ENCODE data around the gene SNX11. TPM values are rescaled to one million over a fixed set of nuclear protein-coding genes. Genes with fewer than 3 reads are reported as not detected.
A peak's percentile ranks its signal among the peaks of the same experiment; 100 is the strongest.

Gene SNX11
- total RNA-seq, 1 donor from 2014 or later = 9.8 TPM

DNA sequence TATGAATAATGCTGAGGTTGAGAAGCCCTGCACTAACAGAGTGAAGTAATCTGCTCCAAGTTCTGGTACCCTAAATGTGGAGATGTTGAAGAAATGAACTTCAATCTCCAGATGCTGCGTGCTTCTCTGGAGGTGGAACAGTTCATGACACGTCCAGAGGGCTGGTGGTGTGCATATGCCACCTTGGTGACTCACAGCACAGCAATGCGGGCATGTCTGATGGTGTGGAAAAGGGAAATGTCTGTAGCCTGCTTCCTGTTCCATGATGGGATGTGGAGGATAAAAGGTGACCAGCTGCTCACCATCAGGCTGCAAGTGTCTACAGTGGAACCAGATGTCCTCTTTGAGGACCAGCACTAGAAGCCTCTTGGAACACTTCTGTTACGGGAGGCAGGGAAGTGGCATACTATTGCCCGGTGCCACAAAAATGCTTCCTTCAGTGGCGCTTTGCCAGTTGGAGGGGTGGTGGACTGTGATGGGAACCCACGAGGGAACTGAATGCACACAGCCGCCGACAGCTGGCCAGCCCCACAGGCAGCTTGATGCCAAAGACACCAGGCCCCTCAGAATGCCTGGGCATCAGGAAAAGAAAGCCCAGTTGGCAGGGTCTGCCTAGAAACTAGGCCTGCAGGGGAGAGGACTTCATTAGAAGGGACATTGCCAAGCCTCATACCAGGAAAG lies 19.9 kb downstream of the SNX11 start:
- FAIRE-seq (no peak), DNase-seq (ENCODE audit: low spot score in 2 of 2) (no peak)

DNA sequence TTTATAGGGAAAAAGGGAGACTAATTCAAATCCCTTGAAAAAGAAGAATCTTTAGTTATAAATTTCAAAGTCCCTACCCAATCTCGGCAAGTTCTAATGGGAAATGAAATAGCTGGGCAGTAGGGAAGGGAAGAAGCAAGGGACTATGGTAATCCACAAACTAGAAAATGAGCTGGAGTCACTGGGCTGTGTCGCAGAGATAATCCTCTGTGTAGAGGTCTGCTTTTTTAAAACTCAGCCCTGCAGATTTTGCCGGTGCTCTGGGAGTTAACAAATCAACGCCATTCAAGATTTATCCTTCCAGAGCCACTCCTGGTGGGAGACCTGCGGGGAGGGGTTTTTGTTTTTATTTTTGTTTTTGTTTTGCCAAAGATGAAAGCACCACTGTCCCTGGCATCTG lies 20.8 kb downstream of the SNX11 start:
- FAIRE-seq = no peak

DNA sequence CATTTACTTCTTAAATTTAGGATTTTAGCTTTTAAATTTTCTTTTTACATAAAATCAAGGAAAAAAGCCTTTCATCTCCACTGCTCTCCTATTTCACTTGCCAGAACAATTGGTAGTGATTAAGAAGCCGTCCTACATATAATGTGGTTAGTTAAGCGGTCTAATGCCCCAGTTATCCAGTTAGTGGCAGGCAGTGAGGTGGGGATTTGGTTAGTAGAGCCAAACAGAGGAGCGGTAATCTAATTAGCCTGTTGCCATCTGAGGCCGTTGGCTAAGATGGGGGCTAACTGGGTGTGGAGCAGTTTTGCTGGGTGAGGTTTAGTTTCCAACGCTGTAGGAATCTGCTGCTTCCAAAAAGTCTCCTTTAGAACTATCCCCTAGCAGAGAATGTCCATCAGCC lies 22.4 kb downstream of the SNX11 start:
- no peak for FAIRE-seq

More for the DNA sequence above, 20.8 kb downstream of the SNX11 start:
- no peak for DNase-seq (ENCODE audit: low spot score in 2 of 2)

DNA sequence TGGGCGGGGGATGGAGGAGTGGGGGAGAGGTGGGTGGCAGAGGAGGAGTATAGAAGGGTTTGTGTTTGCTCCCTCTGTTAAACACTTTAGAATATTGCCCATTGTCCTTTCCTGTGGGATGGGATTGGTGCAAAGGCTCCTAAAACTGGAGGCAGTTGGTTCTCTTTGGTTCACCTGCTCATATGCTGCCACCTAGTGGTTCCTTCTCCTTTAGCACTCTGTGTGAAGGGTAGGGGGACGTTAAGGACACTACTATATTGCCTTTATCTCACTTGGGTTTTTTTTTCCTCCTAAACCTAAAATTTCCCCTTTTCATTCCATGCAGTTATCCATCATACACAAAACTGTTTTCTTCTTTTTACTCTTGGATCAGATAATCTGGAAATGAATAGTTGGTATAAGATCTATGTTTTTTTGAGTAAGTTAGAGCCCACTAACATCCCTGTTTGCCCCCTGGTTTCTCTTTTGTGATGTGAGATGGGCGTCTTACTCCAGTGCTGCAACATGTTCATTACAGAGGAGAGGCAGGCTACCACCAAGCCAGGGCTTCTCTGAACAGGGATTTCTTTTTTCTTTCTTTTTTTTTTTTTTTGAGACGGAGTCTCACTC lies 23.8 kb downstream of the SNX11 start:
- DNase-seq (ENCODE audit: low spot score in 2 of 2) (peak; percentile 42 to 65), FAIRE-seq (peak; percentile 8)

More for the DNA sequence above, 22.4 kb downstream of the SNX11 start:
- DNase-seq (ENCODE audit: low spot score in 2 of 2) = no peak

DNA sequence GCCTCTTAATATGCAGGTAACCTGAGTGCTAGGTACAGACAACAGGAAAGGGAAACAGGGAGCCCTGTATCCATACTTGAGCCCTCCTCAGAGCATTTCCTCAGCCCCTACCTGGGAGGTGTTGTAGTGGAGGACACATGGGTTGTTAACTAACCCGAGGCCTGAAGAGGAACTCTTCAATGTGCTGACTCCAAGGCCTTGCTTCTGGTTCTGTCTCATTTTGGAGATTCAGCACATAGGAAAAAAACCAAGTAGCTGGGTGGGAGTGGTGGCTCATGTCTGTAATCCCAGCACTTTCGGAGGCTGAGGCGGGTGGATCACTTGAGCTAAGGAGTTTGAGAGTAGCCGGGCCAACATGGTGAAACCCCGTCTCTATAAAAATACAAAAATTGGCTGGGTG lies 24.8 kb downstream of the SNX11 start:
- FAIRE-seq (no peak), DNase-seq (ENCODE audit: low spot score in 2 of 2) (no peak)

DNA sequence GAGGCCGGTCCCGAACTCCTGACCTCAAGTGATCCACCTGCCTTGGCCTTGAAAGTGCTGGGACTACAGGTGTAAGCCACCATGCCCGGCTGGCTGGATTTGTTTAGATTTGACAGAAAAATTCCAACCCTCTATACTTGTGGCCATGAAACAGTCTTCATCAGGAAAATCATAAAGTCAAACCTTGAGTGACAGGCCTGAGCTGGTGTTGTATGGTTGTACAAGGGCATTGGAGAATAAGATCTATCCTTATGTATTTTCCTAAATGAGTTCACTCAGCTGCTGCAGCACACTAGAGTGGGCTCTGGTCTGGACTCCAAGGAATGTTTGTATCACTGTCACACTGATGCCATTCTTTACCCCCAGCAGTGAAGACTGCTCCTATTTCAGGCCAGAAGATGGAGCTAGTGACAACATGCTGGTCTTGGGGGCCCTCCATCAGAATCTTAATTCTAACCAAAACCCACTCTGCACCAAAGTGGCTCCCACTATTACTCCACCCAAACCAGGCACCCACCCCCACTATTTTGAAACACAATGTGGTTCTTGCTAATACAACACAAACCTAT lies 27.4 kb downstream of the SNX11 start:
- FAIRE-seq (no peak), DNase-seq (ENCODE audit: low spot score in 2 of 2) (no peak)

DNA sequence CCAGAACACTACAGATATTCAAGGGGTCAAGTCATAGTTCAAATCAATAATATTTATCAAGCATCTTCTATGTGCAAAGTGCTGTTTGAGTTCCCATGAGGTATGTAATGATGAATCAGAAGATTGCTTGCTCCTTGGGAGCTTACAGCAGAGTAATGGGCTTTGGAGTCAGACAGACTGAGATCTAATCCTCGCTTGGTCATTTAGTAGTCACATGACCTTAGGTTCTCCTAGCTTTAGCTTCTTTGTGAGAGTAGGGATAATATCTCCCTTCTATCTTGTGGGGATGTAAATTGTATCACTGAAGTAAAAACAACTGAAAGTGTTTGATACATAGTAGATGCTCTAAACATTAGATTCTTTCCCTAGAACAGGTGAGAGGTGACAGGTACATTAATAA lies 30.1 kb downstream of the SNX11 start:
- FAIRE-seq (no peak), DNase-seq (ENCODE audit: low spot score in 2 of 2) (no peak)

DNA sequence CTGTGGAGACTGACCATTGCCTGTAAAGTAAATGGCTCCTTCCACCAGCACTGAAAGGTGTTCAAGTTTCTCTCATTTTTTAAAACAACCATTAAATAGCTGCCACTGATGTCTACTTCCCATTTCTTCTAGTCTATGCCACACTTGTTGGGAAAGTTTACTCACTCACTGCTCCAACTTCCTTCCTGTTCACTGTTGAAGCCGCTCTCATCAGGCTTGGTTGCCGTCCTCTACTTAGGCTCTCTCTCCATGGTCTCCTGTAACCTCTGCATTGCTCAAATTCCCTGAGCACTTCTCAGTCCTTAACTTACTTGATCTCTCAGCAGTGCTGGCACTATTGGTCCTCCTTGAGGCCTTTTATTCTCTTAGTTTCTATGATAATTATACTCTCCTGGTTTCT lies 32.4 kb downstream of the SNX11 start:
- DNase-seq (ENCODE audit: low spot score in 2 of 2) (no peak), FAIRE-seq (no peak)

DNA sequence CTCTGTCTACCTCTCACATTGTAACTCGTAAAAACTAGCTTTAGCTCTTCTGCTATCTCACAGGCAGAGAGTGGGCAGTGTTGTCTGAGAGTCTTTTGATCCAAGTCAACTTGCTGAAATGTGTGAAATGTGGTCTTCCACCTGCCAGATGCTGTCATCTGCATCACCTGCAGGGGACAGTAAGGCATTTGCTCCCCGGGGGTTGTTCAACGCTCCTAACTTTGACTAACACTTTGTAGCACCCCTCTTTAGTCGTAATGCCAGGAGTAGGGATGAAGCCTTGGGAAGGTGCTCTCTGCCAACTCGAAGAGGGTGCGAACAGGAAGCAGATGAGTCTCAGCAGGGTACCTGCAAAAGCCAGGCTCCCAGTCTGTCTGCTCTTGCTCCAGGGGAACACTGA lies 36.1 kb downstream of the SNX11 start:
- FAIRE-seq = no peak
- no peak for DNase-seq (ENCODE audit: low spot score in 2 of 2)

DNA sequence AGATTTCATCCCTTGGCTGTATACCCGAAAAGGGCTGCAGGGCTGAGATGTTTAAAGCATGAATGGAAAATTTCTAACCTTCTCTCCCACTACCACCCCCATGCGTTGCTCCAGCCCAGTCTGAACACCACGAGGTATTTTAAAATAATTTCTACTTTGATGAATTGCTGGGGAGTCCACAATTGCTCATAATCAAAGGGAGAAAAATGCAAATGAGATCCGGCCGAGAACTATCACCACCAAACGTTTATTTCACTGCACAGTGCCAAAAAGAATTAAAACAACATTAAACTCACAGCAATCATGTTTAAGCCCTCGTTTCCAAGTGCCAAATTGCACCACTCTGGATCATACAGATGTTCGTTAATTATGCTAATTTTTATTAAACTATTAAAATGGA lies 36.7 kb downstream of the SNX11 start:
- FAIRE-seq (no peak), DNase-seq (ENCODE audit: low spot score in 2 of 2) (no peak)

DNA sequence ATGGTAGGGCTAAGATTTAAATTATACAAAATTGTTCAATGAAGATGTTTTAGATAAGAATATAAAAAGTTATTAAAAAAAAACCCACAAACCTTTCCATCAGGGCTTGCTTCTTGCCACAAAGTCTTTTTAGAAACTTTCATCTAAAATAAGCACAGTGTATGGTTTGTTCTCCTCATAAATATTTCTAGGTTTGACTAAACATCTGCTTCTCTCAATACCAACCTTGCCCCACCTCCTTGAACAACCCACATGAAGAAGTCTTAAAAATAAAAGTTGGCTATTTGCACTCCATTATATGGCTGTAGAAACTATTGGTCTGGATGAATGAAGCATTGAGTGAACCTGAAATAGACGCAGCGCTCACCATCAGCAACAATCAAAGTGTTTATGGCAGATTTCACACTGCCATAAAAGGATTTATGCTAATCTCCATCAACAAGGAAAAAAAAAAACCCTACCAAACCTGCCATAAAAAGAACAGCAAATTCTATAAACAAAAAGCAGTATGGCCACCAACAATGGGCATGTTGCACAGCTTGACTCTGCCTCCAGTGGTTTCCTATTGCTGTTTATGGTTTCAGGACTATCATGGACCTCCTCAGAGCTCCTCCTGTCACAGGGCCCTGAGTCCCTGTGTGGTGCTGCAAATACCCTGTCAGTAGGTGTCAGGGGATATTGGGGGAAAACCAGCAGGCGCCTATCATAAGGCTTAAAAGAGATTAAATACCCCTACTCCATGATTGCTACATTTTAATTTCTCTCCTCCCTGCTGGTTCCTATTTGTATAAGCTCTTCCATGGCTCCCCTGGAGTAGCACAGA lies 37.6 kb downstream of the SNX11 start:
- no peak for FAIRE-seq
- no peak for DNase-seq (ENCODE audit: low spot score in 2 of 2)

DNA sequence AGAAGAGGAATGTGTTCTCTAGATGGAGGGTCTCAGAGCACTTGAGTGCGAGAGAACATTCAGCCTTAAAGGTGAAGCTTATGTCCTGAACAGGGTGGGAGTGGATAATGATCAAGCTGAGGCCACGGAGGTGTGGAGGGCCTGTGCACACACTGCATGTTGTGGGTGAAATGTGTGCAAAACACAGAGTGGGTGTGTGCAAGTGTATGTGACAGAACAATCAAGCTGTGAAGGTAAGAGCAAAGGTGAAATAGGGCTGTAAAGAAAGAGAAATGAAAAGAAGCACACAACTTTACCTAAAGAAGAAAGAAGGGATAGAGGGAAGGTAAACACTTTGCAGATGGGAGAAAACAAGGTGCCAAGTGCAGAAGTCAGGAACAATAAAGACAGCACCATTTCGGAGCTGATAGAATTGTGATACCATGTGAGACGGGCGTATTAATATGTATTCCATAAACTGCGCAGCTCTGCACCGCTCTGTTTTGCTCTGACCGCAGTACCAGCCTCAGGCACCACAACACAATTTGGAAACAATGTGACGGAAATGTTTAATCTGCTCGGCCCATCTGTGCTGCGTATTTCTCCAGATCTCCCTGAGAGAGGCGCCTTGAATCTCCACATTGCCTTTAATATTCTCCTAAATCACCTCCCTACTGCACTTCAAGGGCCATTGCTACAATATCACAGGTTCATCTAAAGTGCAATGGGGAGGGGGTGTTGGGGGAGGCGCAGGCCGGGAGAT lies 40.6 kb downstream of the SNX11 start:
- FAIRE-seq (no peak), DNase-seq (ENCODE audit: low spot score in 2 of 2) (no peak)

DNA sequence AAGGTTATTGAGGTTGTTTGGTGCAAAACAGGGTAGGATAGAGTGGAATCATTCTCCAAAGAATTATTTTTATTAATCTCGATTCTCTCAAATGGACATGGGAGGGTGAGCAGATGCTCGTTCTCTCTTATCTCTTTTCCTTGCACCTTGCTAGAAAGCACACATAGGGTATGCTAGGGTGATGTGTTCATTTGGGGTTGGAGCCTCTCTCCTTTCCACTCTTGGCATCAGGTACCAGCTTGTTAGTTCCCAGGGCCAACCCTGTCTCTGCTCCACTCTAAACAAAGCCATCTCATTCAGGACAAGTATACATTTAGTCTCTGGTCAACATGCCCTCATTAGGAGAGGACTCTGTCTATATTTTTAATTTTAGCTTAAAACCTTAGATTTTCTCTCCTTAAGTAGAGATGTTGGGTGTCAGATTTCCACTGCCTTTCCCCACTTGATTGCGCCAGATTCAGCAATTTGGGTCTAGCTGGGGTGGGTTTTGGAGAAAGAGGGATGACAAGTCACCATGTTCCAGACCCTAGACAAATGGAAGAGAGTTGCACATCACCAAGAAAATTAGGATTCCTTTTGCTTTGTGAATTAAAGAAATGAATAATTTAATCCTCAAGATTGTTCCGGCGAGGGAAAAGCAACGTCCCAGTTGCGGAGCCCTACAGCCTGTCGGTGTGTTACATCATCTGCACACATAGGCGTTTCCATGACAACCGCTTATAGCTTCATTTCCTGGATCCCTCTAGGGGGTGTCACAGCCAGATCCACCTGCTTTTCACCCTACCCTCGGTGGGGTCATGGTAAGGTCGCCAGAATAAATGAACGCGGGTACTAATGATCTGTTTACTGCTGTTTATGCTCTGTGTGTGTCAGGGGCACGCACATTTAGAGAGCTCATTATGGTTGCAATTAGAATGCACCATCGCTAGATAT lies 41.6 kb downstream of the SNX11 start:
- FAIRE-seq = no peak
- DNase-seq (ENCODE audit: low spot score in 2 of 2) = no peak

DNA sequence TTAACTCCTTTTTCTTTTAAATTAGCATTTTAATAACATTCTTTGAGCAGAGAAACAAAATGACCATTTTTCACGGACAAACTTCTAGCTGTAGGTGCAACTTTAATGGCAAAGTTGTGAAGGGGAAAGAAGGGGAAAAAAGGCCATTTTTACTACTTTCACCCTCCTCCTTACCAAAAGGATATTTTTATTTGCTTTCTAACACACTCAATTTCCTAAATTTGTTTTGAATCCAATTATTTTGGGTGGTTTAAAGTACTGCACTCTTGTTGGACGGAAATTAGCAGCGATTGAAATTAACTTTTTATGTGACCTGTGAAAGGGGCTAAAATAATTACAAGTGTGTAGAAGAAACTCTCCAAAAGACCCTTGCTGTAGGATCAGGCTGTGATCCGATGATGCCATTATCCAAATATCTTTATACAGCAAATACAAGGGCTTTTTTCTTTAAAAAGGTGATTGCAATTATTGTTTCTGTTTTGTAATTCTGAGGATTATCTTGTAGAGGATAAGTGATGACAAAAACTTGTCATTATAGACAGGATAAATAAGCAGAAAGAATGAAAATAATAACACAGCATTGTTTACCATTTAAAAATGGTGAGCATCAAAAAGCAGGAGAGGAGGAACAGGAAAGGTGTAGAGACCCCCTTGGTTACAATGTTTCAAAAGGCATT lies 42.4 kb downstream of the SNX11 start:
- DNase-seq (ENCODE audit: low spot score in 2 of 2) (no peak), FAIRE-seq (no peak)

DNA sequence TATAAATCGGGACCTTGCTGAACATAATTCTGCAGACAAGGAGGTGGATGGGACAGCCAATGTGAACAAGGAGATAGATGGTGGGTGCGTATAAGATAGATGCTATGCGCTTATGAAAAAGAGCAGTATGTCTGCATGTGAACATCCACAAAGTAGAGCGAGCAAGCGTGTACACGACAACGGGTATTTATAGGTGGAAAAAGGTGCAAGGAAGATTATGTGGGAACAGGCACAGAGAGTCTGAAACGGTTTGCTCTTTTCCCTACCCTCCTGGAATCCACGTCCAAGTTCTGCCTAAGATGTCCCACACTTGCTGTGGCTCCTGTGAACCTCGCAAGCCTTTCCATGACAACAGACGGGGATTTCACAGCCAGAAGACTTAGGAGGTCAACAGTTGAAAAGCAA lies 43.0 kb downstream of the SNX11 start:
- DNase-seq (ENCODE audit: low spot score in 2 of 2) (no peak), FAIRE-seq (no peak)

DNA sequence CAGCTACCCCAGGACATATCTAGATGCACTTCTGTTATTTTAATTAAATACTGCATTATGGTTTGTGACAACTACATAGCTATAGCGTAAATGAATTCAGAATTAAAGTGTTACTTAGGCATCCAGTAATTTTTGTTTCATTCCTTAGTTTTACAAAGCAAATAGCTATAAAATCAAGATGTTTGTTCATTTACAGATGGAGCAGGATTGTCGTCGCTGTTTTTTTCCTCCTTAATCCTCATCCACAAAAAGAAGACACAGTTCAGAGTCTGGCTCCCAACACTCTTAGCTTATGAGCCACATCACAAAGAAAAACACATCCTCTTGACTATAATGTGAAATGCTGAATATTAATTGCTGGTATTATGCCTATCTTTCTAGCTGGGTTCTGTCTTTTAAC lies 43.7 kb downstream of the SNX11 start:
- FAIRE-seq = no peak
- DNase-seq (ENCODE audit: low spot score in 2 of 2) = no peak

DNA sequence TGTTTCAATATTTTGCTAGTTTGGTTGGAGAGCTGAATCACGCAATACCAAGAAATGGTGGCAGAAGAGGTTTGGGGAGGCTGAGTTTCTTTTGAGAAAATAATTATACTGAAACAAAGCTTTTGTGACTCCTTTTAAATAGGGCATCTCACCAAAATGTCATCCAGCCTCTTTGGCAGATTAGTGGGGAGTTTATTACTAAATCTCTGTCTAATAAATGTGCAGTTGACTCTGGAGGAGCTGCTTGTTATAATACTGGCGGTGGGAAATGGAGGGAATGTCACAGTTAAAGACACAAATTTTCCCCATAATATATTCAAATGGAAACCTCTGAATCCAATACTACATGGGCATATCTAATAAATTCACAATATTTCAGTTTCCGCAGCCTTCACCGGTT lies 44.7 kb downstream of the SNX11 start:
- DNase-seq (ENCODE audit: low spot score in 2 of 2) (no peak), FAIRE-seq (no peak)

DNA sequence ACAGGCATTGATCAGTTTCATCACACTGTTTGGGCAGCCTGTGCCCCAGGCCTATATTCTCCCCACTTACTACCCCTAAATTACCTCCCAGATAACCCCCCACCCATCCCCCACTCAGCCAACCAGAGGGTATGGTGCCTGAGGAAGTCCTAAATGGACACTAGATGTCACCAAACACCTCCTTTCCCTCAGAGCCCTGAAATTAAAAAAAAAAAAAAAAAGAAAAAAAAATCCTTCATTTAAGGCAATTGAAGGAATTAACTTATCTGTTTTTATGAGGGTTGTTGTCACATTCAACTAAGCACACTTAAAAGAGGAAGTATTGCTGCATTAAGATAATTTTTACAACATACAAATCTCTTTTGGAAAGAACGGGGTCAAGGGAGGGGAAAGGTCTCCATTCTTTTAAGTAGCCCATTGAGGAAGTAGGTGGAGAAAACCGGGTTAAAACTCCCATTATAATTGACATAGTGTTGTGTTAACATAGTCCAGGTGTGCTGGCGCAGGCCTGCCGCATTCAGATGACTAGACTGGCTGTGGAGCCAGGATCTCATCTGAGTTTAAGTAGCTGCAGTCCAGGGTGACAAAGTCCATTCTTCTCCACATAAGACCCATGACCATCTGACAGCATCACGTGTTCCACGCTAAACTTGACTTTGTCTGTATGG lies 46.3 kb downstream of the SNX11 start:
- FAIRE-seq (no peak), DNase-seq (ENCODE audit: low spot score in 2 of 2) (no peak)
